ENCODE data around the gene HSF5. TPM values are rescaled to one million over a fixed set of nuclear protein-coding genes. Genes with fewer than 3 reads are reported as not detected.

The HSF5 gene
- total and polyA plus RNA-seq, 4 donors: 0.09 to 0.17 TPM; not detected in 2

- H3K4me3 ChIP-seq (ENCODE audit: low read depth in 1 of 3, low read length in 3 of 3): no peak overlapping the region
- H3K27me3 ChIP-seq (ENCODE audit: control insufficient read depth in 4 of 4, insufficient read depth in 4 of 4, low read length in 3 of 4): no peaks in the 10 kb centered on the region
- WGBS: 88% methylated on average over 3 of the region's 3 CpGs
- no peak overlapping the region for H3K27ac ChIP-seq (ENCODE audit: low read depth in 1 of 2, low read length in 2 of 2)
- no peak for DNase-seq (ENCODE audit: low spot score)
- H3K4me1 ChIP-seq (ENCODE audit: control insufficient read depth in 4 of 4, insufficient read depth in 4 of 4, low read length in 3 of 4): peaks cover 8 to 41% (median 23%) of the 10 kb centered on the region in 4 donors
- H3K36me3 ChIP-seq (ENCODE audit: control insufficient read depth in 4 of 4, insufficient read depth in 3 of 4, low read depth in 1 of 4, low read length in 3 of 4): no peaks in the 10 kb centered on the region
- H3K9ac ChIP-seq (ENCODE audit: low read depth in 1 of 2, low read length in 2 of 2): no peak overlapping the region
- TF ChIP-seq CTCF (IDR thresholded peaks at IDR 0.05; ENCODE audit: low read depth, low read length, missing input control) (no peak), ATF3 (IDR thresholded peaks at IDR 0.05) (no peak), HNF4A (conservative IDR thresholded peaks at IDR 0.05) (no peak), JUND (IDR thresholded peaks at IDR 0.05) (no peak), NR2F2 (IDR thresholded peaks at IDR 0.05) (no peak), GABPA (IDR thresholded peaks at IDR 0.05 in 1 of 2, conservative IDR thresholded peaks at IDR 0.05 in 1 of 2) (no peak), HNF4G (IDR thresholded peaks at IDR 0.05) (no peak), ZBTB33 (IDR thresholded peaks at IDR 0.05) (no peak), MAX (IDR thresholded peaks at IDR 0.05) (no peak), RXRA (IDR thresholded peaks at IDR 0.05) (no peak), REST (IDR thresholded peaks at IDR 0.05) (no peak), RAD21 (IDR thresholded peaks at IDR 0.05) (no peak), SP1 (IDR thresholded peaks at IDR 0.05) (no peak), TAF1 (conservative IDR thresholded peaks at IDR 0.05) (no peak), FOXA1 (IDR thresholded peaks at IDR 0.05) (no peak), EGR1 (IDR thresholded peaks at IDR 0.05; ENCODE audit: low read depth in 2 of 2) (no peak), FOXA2 (IDR thresholded peaks at IDR 0.05) (no peak), YY1 (IDR thresholded peaks at IDR 0.05) (no peak)
- no peaks in the 10 kb centered on the region for H3K9me3 ChIP-seq (ENCODE audit: control insufficient read depth in 4 of 4, low read length in 3 of 4)
Observed at GRCh38 chr17:58394534-58395223, 93.5 kb downstream of the HSF5 start.

Data from liver (tissue), 9 donors.